Right kidney (tissue), 1 donor: Measurements from ENCODE around the gene CFLAR.
"Not testable (repeated sequence)": the region's sequence is repeated elsewhere in the genome, so short reads cannot be mapped to it uniquely, and the experiment has no call there.

Experiments used
- DNase-seq: peaks from one replicate; pipeline ENCODE4 v3.0.0-alpha.2; 2016

Gene CFLAR

GRCh38 chr2:201148434-201148990 lies 32.5 kb downstream of the CFLAR start:
- no peak for DNase-seq

DNA sequence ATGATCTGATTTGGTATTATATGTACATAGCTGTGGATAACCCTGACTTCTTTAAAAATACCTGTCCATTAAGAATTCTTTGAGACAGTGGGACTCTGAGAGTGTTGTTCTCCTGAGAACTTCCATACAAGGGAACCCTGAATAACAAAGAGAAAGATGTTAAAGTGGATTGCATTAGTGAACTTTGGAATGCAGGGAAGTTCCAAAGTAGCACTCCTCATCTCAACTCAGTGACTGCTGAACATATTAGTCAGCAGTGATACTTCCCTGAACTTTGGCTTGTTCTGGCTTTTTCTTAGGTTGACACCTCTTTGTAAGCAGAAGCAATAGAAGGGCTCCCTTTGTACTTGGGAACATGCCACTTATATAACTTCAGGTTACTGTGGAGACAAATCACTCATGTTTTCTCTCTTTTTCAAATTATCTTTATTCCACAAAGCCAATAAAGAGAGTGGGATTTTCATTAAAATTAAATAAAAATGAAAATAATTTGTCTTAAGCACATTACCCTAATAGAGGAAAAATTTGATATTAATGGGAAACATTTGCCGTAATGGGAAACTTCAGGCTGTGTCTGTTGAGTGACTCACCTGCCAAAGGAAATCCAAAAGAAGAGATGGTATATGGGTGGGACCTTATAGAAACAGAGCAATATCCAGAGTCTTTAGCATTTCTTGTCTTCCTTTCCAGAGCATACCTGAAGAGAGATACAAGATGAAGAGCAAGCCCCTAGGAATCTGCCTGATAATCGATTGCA lies 33.3 kb downstream of the CFLAR start:
- DNase-seq, result no peak

DNA sequence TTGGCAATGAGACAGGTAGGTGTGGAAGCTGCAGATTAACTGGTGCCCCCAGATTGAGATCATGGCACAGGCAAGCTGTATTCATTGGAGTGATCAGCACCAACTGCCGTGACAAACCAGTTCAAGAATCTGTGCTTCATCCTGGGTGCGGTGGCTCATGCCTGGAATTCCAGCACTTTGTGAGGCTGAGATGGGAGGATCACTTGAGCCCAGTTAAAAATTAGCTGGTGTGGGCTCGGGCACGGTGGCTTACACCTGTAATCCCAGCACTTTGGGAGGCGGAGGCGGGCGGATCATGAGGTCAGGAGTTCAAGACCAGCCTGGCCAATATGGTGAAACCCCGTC lies 33.8 kb downstream of the CFLAR start:
- not testable (repeated sequence) for DNase-seq

GRCh38 chr2:201150454-201151020 lies 34.6 kb downstream of the CFLAR start:
- DNase-seq, result no peak

GRCh38 chr2:201151127-201151981 lies 35.4 kb downstream of the CFLAR start:
- no peak for DNase-seq

GRCh38 chr2:201152517-201152916 lies 36.6 kb downstream of the CFLAR start:
- DNase-seq, result no peak

- DNase-seq, result no peak
These were observed 37.2 kb downstream of the CFLAR start for GRCh38 chr2:201152999-201153815.

- no peak for DNase-seq
These were observed 38.8 kb downstream of the CFLAR start for GRCh38 chr2:201154615-201155399.

GRCh38 chr2:201156036-201156435 lies 40.1 kb downstream of the CFLAR start:
- no peak for DNase-seq

GRCh38 chr2:201156640-201157039 lies 40.7 kb downstream of the CFLAR start:
- no peak for DNase-seq

DNA sequence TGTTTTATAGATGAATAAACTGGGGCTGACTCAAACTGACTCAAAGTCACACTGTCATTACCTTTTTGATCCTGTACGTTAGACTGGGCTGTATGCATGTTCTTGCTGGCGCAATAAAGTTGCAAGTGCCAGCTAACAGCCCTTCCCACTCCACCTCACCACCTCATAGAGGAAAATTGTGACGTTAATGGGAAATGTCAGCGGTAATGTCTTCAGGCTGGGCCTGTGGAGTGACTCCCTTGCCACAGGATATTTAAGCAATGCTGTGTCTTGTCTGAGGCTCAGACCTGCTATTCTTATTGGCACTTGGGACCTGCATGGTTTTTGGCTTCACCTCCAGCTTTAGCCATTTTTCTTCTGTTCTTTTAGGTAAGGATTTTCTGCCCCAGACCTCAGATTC lies 41.7 kb downstream of the CFLAR start:
- DNase-seq, result no peak

DNA sequence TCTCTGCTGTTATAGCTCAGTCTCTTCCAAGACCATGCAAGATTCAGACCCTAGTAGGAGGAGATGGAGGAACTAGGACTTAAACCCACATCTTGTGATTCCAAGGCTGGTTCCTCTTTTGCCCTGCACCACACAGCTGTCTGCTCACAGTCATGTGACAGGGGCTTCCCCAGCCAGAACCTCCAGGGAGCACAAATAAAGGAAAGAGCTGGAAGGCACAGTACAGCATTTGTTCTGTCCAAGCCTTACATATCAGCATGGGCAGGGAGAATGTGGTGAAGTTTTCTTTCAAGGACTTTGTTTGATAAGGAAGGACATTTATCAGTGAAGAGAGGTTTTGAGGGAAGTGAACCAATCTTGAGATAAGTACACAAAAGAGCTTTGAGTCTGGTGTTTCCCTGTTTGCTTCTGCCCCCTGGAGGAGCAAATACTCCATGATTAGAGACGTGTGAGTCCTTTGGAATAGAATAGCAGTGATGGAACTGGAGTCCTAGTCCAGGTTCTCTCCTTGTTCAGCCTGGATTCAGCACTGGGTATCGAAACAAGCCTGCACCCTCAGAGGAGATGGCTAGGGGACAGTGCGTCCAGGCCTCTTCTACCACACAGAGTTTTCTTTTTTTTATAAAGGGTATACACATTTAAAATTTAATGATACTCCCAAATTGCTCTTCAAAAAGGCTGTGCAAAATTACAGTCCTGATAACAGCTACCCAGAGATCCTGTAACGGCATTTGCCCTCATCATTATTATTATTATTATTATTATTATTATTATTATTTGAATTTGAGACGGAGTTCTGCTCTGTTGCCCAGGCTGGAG lies 42.4 kb downstream of the CFLAR start:
- peak; percentile 45 for DNase-seq

DNA sequence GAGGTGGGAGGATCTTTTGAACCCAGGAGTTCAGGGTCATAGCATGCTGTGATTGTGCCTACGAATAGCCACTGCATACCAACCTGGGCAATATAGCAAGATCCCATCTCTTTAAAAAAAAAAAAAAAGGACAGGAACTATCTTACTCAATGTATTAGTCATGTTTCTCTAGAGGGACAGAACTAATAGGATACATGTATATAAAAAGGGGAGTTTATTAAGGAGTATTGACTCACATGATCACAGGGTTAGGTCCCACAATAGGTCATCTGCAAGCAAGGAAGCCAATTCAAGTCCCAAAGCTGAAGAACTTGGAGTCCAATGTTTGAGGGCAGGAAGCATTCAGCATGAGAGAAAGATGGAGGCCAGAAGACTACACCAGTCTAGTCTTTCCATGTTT lies 48.2 kb downstream of the CFLAR start:
- DNase-seq, result no peak

GRCh38 chr2:201167546-201167945 lies 51.6 kb downstream of the CFLAR start:
- no peak for DNase-seq

- not testable (repeated sequence) for DNase-seq
These were observed 52.5 kb downstream of the CFLAR start for GRCh38 chr2:201168496-201168895.

- no peak for DNase-seq
These were observed 55.4 kb downstream of the CFLAR start for GRCh38 chr2:201171259-201171814.

DNA sequence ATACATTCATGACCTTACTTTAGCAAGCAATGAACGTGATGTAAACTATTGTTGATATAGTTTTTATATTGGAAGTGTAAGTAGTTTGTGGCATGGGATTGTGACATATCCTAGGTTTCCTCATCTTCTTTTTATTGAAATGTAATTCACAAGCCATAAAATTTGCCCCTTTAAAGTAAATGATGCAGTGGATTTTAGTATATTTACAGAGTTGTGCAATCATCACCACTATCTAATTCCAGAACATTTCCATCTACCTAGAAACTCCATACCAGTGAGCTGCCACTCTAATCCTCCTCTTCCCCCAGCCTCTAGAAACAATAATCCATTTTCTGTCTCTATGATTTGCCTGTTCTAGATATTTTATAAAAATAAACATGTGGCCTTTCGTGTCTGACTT lies 56.3 kb downstream of the CFLAR start:
- DNase-seq, result no peak

DNA sequence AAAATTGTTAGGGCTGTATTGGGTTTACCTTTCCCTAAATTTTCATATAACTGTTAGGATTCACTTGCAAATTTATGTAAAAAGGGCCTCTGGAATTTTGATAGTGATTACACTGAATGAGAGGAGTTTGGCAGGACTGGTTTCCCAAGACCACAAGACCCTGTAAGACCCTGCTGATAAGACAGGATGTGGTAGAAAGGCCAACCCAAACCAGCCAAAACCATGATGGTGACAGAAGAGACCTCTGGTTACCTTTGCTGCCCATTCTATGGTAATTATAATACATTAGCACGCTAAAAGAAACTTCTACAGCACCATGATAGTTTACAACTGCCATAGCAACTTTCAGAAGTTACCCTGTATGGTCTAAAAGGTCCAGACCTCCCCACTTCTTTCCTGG lies 58.7 kb downstream of the CFLAR start:
- no peak for DNase-seq

DNA sequence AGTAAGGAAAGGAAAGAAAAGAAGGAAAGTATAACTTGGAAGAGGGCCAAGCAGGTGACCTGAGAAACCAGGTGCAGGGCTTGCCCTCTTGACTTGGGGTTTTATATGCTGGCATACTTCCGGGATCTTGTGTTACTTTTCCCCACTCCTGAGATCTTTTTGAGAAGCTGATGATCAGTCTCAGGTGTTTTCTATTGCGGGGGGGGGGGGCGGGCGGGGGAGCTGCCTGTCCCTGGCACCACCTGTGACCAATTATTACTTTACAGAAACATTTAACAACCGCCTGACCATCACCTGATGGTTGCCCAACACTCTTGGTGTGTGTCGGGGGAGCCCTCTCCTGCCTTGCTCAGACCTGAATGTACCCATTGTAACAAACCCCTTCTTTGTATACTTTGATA lies 60.1 kb downstream of the CFLAR start:
- no peak for DNase-seq

DNA sequence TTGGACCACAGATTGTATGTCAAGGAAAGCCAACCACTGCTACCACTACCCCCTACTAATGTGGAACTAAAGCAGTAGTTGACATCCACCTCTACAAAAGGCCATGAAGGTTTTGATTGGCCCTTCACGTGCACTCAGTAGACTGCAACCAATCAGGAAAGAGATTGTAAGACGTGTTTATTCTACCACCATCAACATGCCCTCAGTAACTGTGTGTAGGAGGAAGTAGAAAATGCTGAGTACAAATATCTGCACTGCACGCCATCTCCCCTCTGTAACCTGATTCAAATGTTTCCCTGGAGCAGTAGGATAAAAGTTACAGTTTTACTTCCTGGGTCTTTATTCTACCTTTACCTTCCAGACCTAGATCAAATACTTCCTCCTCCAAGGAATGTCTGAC lies 64.0 kb downstream of the CFLAR start:
- no peak for DNase-seq
